Activated CD8-positive, alpha-beta memory T cell treated with anti-CD3 and anti-CD28 coated beads for 24 hours (primary cell): Measurements from ENCODE around the gene TMEM100.

Experiments
- DNase-seq: peaks from one replicate; pipeline ENCODE4 v3.0.0-alpha.2; 2020

Gene TMEM100

DNA sequence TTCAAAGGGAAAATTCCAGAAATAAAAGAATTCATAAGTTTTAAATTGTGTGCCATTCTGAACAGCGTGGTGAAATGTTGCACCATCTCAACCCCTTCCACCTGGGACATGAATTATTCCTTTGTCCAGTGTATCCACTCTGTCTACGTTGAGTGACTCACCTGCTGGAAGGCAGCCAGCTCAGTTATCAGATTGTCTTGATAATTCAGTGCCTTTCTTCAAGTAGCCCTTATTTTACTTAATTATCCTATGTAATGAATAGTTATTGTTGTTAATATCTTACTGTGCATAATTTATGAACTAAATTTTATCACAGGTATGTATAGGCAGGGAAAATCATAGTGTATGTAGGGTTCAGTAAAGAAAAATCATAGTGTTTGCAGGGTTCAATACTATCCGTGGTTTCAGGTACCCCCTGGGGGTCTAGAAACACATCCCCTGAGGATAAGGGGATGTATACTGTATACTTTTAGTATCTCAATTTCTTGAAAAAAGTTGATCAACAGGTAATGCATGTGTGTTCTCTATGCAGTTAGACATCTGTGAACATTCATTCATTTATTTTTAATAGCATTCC, 20.5 kb upstream of the TMEM100 start:
- DNase-seq: no peak

DNA sequence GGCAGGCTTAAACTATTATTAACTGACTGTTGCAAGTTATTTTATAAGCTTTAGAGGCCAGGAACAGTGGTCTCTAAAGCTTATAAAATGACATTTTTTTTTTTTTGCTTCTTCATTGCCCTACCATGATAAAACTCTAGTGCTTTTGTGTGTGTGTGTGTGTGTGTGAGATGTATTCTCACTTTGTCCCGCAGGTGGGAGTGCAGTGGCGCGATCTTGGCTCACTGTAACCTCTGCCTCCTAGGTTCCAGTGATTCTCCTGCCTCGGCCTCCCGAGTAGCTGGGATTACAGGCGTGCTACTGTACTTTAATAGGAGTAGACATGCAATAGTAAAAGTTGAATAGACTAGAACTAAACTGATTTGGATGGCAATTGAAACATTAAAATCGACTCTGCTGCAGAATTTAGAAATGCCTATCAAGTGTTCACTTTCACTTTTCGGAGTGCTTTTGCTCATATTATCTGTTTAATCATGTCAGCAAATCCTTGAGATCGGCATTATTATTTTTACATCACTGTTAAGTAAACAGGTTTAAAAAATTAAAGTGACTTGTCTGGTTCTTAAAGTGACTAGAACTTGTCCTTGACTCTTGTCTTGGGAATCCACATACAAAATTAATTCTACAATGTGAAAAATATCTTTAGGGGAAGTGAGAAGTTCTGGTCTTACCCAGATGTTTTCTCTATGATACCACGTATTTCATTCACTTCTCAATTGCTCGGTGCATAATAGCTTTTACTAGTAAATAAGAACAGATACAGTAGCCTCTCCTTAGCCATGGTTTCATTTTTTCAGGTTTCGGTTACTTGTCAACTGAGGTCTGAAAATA, 19.8 kb upstream of the TMEM100 start:
- DNase-seq: no peak

GRCh38 chr17:55741356-55741700, 18.7 kb upstream of the TMEM100 start:
- no peak for DNase-seq

GRCh38 chr17:55740511-55741355, 18.1 kb upstream of the TMEM100 start:
- DNase-seq: no peak

GRCh38 chr17:55737976-55738501, 15.4 kb upstream of the TMEM100 start:
- no peak for DNase-seq

DNA sequence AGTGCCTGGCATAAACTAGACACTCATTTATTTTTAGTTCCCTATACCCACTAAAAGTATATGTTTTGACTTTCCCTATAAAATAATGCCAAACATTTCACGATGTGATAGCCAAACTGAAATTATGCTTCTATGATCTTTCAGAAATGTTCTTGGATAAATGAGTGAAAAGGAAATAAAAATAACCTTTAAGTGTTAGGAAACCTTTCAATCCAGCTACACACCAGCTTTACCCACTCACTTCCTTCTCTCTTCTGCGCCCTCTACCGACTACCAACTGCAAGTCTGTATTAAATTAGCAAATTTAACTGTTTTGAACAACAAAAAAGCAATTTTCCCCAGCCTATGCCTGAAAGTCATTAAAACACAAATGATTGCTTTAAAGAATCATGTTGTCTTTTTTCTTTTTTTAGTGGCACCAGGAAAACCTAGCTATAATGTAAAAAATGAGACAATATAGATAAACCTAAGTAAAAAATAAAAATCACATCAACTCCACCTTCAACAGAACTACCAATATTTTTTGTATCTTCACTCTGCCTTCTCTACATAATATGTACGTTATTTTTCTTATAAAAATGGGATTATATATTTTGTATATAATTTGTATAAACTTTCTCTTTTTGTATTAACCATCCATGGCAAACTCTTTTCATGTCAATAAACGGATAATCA, 13.2 kb upstream of the TMEM100 start:
- DNase-seq: no peak

- no peak for DNase-seq
Measured at GRCh38 chr17:55734128-55734781, 11.6 kb upstream of the TMEM100 start.

GRCh38 chr17:55731586-55732250, 9.1 kb upstream of the TMEM100 start:
- no peak for DNase-seq

- no peak for DNase-seq
Measured at GRCh38 chr17:55730808-55731207, 8.1 kb upstream of the TMEM100 start.

DNA sequence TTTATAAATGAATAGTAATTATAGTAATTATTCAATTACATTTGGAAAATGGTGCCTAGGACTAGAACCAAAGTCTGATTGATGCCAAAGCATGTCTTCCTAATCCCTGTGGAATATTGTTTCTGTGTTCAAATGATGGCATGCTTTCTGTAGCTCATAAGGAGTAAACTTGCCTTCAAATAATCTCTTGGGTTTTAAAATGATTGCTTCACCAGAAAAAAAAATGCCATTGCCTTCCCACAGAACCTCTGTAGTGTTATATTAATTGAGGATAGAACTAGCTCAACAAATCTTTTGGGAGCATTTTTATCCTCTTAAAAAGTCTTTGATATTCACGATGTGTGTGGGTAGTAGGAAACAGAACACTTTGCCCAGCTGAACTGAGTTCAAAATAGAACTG, 7.7 kb upstream of the TMEM100 start:
- no peak for DNase-seq

DNA sequence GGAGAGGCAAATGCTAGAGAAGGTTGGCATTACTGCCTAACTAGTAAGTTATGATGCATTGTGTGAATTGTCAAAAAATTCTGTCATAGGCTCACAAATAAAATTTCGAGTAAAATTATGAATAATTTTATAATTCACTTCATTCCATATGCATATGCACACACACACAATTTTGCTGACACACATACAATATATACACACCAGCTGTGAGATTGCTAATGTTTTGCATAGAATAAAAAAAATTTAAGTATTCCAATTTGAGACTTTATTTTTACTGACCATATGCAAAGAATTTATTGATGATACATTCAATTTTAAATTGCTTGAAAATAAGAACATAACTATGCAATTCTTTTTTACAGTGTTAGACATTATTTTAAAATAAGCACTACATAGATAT, 6.8 kb upstream of the TMEM100 start:
- DNase-seq: no peak

DNA sequence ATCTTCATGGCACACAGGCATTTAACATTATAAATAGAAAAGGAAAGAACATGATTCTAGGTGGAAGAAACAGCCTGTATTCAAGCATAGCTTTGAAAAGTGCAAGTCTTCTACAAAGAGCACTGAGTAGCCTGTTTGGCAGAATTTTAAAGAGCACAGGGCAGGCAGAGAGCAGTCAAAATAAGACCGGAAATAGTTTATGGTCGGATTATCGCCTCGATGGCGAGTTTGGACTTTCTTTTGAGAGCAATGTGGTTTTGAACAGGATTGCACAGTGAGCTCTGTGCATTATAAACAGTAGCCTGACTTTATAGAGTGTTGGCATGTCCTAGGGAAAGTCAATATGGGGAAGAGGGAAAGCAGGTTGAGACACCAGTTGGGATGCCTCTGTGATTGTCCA, 6.2 kb upstream of the TMEM100 start:
- no peak for DNase-seq

- DNase-seq: no peak
Measured at GRCh38 chr17:55728361-55728760, 5.7 kb upstream of the TMEM100 start.

DNA sequence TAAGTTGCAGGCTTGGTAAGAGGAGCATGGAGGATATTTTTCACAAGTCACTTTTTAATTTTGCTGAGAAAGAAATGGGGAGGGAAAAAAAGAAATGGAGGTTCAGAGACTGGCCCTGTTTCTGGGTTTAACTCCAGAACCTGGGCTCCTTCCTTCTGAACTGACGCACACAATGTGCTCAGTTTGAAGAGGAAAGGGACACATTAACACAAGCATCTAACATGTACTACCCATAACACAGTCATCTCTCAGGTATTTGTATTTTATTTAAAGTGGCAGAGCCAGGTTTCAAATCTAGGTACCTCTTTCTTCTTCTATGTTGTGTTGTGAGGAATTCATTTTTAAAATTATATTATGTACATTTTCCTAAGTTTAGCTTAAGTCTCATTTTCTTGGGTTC, 5.3 kb upstream of the TMEM100 start:
- DNase-seq: no peak

GRCh38 chr17:55727275-55727674, 4.6 kb upstream of the TMEM100 start:
- DNase-seq: no peak

- DNase-seq: no peak
Measured at GRCh38 chr17:55726440-55726839, 3.8 kb upstream of the TMEM100 start.

- DNase-seq: no peak
Measured at GRCh38 chr17:55723488-55723848, 804 bp upstream of the TMEM100 start.

DNA sequence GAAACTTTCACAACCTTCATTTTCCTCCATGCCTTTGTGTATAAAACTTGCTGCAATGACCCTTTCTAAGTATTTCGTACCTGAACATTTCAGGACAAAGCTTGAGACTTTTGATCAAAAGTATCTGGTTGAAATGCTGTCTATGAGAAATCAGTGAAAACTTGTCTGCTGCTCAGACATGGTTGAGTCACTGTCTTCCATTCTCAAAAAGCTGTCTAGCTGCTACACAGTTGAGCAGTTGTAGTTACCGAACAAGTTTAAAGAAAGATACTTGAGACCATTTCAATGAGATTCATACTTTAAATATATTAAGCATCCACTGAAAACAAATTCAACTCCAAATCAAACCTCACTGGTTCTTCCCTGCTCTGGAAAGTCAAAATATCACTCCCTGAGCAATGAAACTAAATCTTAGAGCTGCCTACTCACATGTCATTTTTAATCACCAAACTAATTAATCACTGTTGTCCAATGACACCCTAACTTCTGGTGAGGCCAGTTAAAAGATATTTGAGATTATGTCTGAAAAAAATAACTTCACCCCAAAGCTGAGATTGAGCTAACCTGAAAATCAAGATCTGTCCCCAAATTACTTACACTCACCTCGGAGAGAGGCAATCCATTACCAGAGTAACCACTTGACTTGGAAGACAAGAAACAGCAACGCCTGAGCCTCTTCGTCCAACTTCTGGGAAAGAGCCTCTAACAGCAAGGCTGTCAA, 488 bp downstream of the TMEM100 start:
- no peak for DNase-seq

DNA sequence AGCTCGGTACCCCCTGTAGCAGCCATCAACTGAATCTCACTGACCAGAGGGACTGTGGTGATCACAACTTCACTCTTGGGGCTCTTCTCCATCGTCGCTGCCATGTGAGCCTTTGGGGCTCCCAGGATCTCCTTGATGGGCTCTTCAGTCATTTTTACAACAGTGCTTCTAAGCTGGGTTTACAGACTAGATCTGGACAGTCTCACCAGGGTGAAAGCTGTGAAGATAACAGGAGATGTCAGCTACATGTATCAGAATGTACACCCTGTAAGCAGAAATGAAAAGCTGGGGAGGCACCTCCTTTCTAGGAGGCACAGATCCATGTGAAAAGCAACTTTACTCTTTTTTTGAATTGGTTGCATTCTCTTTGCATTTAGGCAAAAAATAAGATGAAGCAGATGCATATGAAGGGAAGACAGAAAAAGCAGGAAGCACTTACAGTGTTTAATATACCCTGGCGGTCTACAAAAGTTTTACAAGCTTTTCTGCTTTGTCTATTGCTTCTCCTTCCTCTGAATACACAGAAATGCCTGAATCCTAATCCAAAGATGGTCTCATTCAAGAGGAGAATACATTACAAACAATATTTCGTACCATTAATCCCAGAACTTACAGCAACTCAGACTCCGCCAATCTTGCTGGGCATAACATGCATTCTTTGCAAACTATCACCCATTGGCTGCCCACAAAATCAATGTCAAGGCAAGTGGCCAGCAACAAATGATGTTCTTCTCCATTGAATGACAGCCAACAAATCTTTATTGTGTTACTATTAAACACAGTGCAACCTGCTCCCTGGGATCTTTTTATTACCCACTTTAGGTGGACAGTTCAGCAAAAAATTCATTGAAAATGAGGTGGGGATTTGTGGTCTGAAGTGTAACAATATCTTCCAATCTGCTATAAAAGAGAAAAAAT, 1.5 kb downstream of the TMEM100 start:
- no peak for DNase-seq
